Neural cell (in vitro differentiated cells): ENCODE data around the gene SYNC.

Experiments
- CTCF ChIP-seq: fragments of 450-650 bp; IDR thresholded peaks from 2 replicates; pipeline ENCODE4 v1.5.1; 2014; ENCODE audit warnings: antibody characterized with exemption, mild to moderate bottlenecking, moderate library complexity; ENCODE audit not compliant: poor library complexity, severe bottlenecking
- EP300 ChIP-seq: fragments of 450-650 bp; conservative IDR thresholded peaks from 2 replicates; pipeline ENCODE4 v1.6.1; 2014; ENCODE audit warnings: antibody characterized with exemption, mild to moderate bottlenecking, moderate library complexity; ENCODE audit not compliant: poor library complexity, severe bottlenecking
- EZH2 ChIP-seq: fragments of 200-600, 300-800 bp; shearing (Covaris generic), sonication (generic); IDR thresholded peaks from 2 replicates; pipeline ENCODE4 v1.6.1; 2014; ENCODE audit warnings: antibody characterized with exemption, low read length, borderline replicate concordance, mild to moderate bottlenecking; ENCODE audit not compliant: insufficient read depth, poor library complexity, severe bottlenecking
- MXI1 ChIP-seq: fragments of 450-650 bp; conservative IDR thresholded peaks from 2 replicates; pipeline ENCODE4 v1.6.1; 2014; ENCODE audit warnings: antibody characterized with exemption, mild to moderate bottlenecking; ENCODE audit not compliant: poor library complexity, severe bottlenecking
- POLR2AphosphoS5 ChIP-seq: IDR thresholded peaks from 2 replicates; pipeline ENCODE4 v1.6.1; 2012
- REST ChIP-seq: IDR thresholded peaks from 2 replicates; pipeline ENCODE4 v1.6.1; 2012; ENCODE audit warnings: borderline replicate concordance
- SMC3 ChIP-seq: fragments of 450-650 bp; conservative IDR thresholded peaks from 2 replicates; pipeline ENCODE4 v1.6.1; 2014; ENCODE audit warnings: antibody characterized with exemption, mild to moderate bottlenecking, moderate library complexity; ENCODE audit not compliant: poor library complexity
- TAF1 ChIP-seq: IDR thresholded peaks from 2 replicates; pipeline ENCODE4 v1.6.1; 2012; ENCODE audit warnings: low read depth

GRCh38 chr1:32676945-32677344, 25.6 kb downstream of the SYNC start:
- TF ChIP-seq CTCF (no peak), EP300 (no peak), EZH2 (no peak), REST (no peak), POLR2AphosphoS5 (no peak), MXI1 (no peak), TAF1 (no peak), SMC3 (no peak)
